EL (cell line): Measurements from ENCODE around the gene FGF9.
A peak's percentile ranks its signal among the peaks of the same experiment; 100 is the strongest.

Source experiments
- DNase-seq: peaks from one replicate; pipeline ENCODE4 v3.0.0-alpha.2; 2016

Gene FGF9

DNA sequence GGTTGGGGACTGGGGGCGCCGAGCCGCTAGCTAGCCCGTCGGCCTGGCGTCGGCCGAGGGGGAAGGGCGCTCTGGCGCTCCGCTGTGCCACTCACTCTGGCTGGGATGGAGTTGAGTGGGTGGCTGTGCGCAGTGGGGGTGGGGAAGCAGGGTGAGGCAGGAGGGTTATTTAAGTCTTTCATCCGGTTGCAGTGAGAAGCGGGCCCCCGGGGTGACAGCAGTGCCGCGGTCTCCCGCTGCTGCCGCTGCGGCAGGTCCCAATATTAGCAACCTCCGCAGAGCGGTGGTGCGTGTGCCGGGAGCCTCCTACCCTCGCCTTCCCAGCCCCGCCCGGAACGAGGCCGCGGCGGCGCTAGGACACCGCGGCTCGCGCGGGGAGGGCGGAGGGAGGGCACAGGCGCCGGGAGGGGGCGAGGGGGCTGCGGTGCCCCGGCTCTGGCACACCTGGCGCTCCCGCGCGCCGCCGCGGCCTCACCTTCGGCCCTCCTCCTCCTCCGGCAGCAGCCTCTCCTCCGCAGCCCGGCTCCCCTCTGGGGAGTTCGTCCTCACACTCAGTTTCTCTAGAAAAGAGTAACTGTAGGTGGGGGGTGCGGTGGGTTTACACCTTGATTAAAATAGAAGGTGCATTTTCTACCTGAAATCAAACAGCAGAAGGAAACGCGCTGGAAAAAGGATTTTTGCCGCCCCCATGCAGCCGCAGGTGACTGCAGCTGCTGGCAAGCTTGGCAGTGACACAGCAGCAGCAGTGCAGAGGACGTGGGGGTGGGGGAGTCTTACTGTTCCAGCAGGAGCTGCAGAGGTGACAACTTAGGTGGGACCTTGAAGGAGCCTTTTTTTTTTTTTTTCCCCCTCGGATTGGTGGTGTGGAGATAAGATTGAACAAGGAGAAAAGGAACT is 4.5 kb downstream of the FGF9 start:
- no peak for DNase-seq

- no peak for DNase-seq
Measured at GRCh38 chr13:21676611-21677021, 5.7 kb downstream of the FGF9 start.

DNA sequence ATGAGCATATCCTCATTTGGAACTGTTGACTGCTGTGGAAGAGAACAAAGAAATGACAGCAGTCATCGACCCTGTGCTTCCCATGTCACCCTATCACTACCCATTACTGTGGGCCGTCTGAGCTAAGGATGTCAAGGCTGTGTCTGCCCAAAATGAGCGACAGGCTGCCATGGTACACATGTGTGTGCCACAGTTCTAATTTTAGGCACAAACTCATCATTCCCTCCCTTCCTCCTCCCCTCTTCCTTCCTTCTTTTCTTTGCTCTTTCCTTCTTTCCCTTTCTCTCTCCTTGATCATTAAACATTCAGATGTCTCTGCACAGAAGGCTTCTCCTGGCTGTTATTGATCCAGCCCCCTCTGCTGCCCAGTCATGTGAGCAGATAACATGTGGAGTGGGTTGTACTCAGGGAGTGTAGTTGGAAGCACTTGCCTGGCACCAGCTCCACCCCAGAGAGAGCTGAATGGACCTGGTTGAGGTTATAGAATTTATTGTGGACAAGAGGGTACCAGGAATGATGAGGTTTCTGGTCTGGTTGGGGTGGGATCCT is 6.3 kb downstream of the FGF9 start:
- no peak for DNase-seq

DNA sequence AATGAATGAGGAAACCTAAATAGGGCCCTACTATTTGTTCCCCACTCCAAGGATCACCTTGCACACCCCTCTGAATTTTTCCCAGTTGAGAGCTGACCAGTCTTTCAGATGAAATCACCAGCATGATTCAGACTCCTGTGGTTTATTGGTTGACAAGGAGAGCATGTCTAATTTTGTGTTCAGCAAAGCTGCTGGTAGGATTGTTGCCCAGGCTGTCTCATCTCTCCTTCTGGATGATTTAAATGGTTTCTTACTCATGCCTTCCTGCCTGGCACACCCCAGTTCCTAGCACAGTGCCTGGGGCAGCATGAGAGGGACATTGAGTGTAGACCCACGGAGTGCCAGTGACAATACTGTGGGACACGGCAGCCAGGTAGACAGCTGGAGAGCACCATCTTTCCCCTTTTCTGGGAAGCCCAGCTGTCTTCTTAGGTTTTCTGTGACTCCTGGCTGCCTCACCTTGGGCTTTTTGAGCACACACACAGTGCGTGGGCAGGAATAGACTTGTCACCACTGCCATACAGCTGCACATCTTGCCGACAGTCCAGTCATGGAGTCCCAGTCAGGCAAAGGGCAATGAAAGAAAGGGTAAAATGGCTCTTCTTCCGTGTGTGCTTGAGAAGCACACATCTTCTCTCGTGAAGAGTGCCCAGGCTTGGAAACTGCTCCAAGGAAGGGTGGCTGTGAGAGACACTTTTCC is 12.3 kb downstream of the FGF9 start:
- peak; percentile 71 for DNase-seq

DNA sequence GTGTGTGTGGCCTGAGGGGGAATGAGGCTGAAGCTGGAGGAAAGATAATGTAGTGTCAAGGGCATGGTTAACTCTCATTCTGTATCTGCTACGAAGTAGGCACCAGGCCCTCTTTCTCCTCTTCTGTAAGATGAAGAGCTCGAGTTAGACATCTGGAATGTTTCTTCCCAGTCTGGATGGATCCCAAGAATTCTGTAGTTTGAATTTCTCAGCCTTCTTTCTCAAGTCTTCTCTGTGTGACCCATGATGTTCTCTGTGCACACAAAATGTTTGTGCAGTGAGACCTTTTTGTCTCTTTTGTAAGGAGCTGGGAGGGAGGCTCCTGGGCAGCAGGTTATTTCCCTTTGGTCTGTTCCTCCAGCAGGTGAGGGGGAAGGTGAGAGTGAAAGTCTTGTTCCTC is 13.7 kb downstream of the FGF9 start:
- no peak for DNase-seq

DNA sequence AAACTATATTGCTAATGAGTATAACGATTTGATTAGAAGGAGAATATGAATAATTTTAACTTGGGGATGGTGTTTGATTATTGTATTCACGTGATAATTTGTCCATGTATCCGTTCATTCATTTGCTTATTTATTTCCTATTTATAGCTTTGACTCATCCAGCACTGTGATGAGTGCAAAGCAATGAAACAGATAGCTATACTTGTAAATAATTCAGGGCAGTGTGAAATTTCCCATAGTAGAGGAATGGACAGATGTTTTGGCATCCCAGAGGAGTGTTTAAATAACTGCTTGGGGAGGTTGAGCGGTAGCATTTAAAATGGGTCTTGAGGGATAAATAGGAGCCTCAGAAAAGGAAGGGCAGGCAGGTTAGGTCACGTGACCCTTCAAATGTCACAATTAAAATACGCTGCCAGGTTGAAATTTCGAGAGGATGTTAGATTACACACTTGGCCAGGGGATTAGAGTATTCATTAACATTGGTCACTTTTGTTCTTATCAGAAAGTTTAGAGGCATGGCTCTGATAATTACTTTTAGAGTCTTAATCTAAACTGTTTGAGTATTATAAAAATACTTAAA is 14.7 kb downstream of the FGF9 start:
- DNase-seq = no peak

DNA sequence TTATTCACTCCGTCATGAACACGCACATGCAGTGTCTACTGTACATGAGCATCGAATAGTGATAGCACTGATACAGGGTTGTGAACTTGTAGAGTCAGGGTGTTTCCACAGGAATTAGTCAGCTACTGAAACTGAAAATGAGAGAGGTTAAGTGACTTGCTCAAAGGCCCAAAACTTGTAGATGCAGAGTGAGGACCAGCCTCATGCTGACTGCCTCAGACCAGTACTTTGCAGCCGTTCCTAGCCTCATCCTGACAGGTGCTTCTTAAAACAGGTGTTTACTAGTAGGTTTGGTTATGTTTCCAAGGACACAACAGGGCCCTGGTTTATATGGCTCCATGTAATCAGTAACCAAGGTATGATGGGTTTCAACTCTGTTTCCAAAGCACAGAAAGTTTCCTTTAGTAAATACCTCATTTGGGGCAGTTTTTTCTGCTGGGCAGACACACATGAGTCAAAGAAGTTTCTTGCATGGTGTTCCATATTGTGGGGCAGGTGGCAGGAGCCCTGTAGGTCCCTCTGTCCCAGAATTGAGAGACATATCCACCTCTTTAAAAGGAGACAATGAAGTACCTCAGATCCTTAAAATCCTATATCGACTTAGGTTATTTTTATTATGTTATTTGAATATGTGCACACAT is 16.0 kb downstream of the FGF9 start:
- no peak for DNase-seq

DNA sequence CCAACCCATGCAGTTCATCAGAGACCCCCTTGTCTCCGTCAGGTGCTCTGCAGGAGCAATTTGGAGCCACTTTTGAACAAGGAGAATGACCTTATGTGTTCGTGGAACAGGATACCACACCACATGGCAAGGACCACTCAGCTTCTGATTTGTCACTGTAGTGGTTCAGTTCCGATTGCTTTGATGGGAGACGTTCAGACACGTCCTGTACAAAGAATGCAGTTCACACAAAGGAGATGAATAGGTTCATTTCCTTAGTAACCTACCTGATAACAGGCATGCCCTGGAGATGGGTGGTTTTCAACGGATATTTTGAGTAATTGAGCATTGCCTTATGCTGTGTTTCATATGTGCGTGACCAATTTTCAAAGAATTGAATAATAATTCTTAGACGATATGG is 17.2 kb downstream of the FGF9 start:
- DNase-seq = no peak

DNA sequence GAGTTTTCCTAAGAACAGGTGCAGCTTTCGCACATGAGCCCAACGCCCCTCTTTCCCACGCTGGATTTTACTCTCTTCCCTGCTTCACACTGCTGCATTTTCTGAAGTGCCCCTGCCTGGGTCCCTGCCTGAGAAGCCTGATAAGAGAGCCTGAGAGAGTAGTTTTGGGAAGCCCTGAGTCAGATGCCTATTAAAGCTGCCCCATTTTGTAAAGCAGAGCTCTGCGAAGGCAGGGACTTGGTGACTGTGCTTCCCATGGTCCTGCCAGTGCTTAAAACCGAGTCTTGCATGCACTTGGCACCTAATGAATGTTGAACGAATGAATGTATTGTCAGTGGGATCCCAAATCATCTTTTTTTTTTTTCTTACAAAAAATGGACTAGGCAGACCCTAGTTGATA is 18.2 kb downstream of the FGF9 start:
- no peak for DNase-seq

GRCh38 chr13:21690955-21691354 is 20.1 kb downstream of the FGF9 start:
- DNase-seq = no peak

- DNase-seq = no peak
Measured at GRCh38 chr13:21691500-21691899, 20.6 kb downstream of the FGF9 start.

GRCh38 chr13:21691928-21692327 is 21.1 kb downstream of the FGF9 start:
- no peak for DNase-seq

- no peak for DNase-seq
Measured at GRCh38 chr13:21694831-21695230, 24.0 kb downstream of the FGF9 start.

- DNase-seq = no peak
Measured at GRCh38 chr13:21695546-21695945, 24.7 kb downstream of the FGF9 start.

GRCh38 chr13:21696865-21697448 is 26.1 kb downstream of the FGF9 start:
- no peak for DNase-seq

- DNase-seq = no peak
Measured at GRCh38 chr13:21698817-21699679, 28.2 kb downstream of the FGF9 start.

GRCh38 chr13:21701460-21701859 is 30.6 kb downstream of the FGF9 start:
- no peak for DNase-seq

- DNase-seq = no peak
Measured at GRCh38 chr13:21703846-21704245, 33.0 kb downstream of the FGF9 start.

DNA sequence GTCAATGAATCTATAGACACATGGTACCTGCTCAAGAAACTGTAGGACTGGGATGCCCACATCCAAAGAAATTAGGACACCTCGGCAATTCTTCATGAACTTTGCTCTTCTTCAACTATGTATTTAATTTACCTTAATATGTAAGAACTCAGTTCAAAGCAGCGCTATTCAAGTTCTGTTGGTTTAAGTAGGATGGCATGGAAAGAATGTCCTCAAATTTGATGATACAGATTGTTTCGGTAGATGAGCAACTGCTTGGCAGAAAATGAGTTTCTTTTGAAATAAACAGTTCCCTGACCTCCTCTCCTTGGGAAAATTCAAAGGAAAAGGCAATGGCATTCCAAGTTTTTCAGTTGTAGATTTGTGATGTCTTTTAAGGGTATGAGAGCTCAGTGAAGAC is 36.7 kb downstream of the FGF9 start:
- DNase-seq = no peak

DNA sequence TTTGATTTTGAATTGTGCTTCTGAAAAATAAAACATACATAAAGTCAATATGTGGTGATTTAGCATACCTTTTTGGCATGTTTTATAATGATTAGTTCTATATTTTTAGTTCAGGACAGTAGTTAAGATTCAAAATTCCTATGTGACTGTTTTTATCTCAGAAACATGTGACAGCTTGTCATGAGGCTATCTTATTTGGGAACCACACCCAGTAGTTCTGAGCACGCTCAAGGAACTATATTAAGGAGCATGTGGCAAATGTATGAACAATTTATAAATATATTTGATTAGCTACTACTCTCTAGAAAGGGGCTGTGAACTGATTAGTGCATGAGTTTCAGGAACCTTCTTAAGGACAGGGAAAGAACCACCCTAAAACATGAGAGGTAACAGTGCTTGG is 38.8 kb downstream of the FGF9 start:
- no peak for DNase-seq

DNA sequence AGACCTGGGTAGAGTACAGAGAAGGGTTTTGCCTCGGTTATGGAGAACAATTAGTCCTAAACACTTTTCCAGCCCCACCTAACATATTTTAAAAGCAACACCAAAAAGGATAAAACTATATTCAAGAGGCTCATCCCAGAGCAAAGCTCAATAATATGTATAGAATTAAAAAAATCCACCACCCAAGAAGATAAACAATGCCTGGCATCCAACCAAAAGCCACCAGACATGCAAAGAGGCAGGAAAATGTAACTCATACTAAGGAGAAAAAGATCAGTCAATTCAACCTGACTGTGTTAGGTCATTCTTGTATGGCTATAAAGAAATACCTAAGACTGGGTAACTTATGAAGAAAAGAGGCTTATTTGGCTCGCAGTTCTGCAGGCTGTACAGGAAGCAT is 39.3 kb downstream of the FGF9 start:
- no peak for DNase-seq

DNA sequence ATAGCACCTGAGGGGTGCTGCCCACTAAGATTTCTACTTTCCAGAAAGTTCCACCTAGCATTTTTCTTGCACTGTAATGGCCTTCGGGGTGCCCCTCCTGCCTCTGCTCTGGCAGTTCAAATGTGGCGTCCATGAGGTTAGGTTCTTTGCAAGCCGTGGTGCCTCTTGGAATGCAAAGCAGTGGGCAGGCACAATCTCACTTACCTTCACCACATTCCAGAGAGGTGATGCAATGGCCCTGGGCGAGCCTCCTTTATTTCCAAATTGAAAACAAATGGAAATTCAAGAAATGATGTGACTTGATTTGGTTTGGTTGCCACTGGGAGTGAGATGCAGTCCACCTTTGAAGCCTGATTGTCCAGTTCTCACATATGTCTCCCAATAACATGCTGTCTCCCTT is 46.9 kb downstream of the FGF9 start:
- DNase-seq = peak; percentile 1
